NCI-H69 (cell line): ENCODE results near the gene RASEF.

Experiments
- DNase-seq: peaks from one replicate; lab custom pipeline; 2025; lab: John Stamatoyannopoulos, UW

Gene RASEF

DNA sequence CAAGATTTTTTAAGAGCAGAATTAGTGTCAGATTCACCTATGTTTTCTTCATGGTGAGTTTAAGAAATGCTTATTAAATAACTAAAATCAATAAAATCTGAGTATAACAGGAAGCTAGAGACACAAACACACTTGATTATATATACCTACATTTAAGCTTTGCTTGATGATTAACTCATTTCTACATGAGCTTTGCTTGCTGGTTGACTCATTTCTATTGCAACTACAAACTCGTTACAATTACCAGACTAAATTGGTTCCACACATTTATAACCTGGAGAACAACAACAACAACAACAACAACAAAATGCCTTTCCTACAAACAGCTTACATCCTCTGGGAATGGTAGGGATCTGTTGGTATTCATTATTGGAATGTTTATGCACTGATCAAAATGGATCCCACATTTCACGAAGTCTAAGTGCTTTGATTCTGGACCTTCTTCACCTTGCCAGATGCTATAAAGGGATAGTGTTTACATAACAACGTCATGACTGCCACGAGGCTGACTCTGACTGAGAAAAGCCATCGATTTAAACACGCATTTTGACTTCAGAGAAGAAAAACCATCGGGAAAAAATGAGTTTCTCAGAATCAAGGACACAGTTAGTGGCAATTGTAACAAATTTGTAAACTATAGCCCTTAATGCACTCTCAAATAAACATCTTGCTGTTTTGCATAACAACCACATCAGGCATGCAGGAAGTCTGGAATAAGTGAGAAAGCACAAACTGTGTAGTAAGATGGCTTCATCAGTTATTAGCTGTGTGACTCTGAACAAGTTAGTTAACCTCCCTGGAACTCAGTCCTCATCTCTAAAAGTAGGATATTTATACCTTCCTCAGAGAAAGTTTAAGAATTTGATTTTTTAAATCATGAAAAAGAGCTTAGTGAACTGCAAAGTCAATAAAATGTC is 49.8 kb downstream of the RASEF start:
- peak; percentile 72 for DNase-seq

GRCh38 chr9:83012168-83012921 is 50.6 kb downstream of the RASEF start:
- DNase-seq, result no peak

DNA sequence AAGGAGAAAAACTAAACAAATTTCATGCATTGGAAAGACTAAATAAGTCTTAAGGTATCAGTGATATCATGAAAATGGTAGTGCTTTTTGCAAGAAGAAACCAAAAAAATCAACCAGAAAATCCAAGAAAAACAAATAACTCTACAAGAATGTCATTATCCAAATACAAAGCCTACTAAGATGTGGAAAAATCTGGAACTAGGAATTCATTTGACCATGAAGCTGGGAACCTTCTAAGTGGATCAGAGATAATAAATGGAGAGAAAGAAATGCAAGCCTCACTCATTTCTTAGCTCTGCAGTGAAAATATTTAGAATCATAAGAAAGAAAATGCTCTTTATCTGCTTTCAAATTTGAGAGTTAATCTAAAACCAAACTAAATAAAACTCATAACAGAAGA is 51.3 kb downstream of the RASEF start:
- no peak for DNase-seq

DNA sequence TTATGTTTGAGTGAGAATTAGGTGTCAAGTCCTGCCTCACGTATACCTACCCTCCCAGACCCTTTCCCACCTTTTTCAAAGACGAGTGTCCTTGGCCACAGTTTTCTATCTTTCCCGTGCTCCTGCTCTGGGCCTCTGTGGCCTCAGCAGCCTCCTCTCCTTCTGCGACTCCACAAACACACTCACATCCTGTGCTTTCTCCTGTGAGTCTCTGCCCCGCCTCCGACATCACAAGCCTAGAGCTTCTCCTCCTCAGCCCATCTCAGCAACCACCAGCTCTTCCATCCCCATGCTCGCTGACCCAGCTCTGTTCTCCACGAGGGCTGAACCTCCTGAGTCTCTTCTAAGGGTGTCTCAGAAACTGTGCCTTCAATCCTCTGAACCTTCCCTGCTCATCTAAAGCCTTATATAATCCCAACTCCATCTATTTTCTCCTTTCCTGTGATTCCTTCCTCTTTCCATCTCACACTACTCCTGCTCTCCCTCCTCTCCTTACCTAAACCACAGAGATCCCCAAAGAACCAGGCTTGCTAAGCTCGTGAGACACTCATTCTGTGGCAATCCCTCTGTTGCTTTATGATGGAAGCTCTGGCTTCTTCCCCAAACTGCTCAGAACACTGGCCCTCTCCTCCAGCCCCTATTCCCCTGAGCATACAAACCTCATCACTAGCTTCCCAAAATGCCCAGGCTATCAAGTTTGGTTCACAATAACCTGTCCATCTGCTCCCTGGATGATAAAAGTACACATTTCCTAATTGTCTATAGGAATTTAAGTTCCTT is 55.2 kb downstream of the RASEF start:
- no peak for DNase-seq

GRCh38 chr9:83006378-83006777 is 56.6 kb downstream of the RASEF start:
- no peak for DNase-seq

DNA sequence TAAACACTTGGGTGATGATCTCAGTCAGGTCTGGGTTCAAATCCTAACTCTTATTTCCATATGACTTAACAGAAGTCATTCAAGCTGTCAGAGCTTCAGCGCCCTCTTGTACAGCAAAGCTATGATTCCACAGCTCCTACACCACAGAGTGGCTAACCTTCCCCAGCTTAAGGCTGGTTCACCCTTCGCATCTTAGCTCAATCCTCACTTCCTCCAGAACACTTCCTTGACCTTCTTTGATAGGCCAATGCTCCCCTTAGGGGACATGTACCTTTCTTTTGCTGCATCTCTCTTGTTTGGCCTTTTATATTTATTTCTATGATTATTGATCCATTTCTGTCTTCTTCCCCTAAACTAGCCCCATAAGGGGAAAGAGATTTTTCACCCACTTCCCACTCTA is 57.0 kb downstream of the RASEF start:
- no peak for DNase-seq

GRCh38 chr9:83005361-83005760 is 57.6 kb downstream of the RASEF start:
- DNase-seq, result no peak

- DNase-seq, result no peak
Measured at GRCh38 chr9:83002329-83002728, 60.6 kb downstream of the RASEF start.

GRCh38 chr9:83000765-83001164 is 62.2 kb downstream of the RASEF start:
- DNase-seq, result no peak

DNA sequence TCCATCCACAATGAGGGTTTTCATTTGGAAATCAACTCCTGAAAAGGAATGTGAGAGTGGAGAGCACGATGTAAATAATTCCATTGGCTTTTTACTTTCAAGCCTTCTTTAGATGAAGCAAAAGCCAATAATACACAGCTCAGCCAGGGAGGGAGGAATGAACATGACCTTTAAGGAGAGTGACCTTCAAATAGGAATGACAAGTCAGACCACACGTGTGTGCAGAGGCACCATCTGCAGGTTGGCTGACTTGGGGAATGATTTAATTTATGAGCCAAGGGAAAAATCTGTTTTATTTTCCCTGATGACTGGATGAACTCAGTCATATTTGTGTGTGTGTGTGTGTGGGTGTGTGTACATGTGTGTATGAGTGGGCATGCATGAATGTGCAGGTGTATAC is 64.5 kb downstream of the RASEF start:
- no peak for DNase-seq

DNA sequence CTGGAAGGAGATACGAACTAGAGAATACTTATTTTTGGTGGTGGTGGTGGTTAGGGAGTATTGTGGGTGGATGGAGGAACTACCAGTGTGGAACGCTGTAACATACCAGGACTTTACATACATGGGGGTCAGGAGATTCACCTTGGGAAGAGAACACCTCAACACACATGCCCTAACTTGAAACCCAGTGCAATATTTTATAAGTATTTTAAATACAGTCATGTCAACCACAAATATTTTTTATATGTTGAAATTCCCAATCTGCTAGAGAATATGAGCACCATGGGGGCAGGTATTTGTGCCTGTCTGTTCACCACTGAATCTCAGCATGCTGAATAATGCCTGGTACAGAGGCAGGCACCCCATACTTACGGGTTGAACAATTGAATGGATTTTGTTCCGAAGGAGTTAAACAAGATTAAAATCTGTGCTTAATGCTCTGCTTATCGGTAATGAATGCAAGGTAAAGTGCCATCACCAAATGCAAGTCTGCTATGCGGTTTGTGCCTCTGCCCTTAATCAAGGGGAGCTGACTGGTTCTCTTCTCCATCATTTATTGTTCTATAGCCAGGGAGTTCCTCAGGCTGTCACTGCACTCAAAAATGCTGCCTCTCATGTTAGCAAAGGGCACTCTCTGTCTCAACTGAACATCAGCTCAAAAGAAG is 65.3 kb downstream of the RASEF start:
- no peak for DNase-seq

DNA sequence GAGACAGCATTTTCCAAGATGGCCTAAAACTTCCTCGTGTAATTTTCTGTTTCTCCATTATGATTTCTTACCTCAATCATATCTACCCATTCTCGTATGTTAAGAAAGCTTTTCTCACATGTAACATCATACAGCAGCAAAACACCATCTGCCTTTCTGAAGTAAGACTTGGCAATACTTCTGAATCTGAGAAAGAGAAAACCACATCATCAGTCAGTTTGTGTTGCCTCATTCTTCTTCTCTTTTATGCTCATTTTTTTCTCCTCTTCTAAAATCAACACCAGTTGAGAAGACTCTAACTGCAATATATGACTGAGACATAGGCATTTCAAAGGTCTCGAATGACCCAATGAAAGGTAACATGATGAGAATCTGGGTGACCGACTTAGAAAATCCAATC is 66.0 kb downstream of the RASEF start:
- DNase-seq, result no peak

- no peak for DNase-seq
Measured at GRCh38 chr9:82993856-82994605, 68.9 kb downstream of the RASEF start.

DNA sequence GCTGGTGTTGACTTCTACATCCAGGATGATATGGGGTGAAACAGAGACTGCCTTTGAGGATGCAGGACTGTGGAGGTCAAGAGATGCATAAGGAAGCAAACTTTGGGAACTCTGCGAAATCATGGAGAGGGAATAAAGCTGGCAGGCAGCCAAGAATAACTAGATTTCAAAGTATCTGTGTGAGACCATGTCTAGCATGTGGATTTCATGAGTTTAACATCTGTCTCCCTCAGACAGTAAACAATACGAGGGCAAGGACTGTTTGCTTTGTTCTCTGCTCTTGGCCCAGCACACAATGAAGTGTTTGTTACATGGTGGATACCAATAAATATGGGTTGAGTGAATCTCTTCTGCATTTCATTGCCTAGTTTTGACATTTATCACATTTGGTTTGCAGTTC is 71.3 kb downstream of the RASEF start:
- DNase-seq, result peak; percentile 90

- DNase-seq, result no peak
Measured at GRCh38 chr9:82989929-82990328, 73.0 kb downstream of the RASEF start.

DNA sequence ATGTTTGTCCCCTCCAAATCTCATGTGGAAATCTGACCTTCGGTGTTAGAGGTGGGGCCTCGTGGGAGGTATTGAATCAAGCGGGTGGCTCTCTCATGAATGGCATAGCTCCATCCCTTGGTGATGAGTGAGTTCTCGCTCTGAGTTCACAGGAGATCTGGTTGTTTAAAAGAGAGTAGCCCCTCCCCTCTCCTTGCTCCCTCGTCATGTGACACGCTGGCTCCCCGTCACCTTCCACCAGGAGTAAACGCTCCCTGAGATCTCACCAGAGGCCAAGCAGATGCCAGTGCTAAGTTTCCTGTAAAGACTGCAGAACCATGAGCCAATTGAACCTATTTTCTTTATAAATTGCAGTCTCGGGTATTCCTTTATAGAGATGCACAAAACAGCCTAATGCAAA is 74.5 kb downstream of the RASEF start:
- no peak for DNase-seq

- no peak for DNase-seq
Measured at GRCh38 chr9:82987370-82988189, 75.4 kb downstream of the RASEF start.

DNA sequence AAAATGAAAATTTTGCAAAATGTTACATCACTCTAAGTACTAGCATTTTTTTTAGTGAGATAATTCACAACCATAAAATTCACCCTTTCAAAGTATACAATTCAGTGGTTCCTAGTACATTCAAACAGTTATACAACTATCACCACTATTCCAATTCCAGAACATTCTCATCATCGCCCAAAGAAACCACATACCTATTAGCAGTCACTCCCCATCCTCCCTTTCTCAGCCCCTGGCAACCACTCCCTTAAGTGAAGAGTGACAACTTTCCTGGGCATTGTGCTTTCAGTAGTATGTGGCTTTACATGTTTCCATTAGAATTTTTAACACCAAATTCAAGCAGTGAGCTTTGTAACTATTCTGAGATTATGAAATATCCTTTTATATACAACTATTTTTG is 81.4 kb downstream of the RASEF start:
- no peak for DNase-seq

- no peak for DNase-seq
Measured at GRCh38 chr9:82975176-82975575, 87.8 kb downstream of the RASEF start.

DNA sequence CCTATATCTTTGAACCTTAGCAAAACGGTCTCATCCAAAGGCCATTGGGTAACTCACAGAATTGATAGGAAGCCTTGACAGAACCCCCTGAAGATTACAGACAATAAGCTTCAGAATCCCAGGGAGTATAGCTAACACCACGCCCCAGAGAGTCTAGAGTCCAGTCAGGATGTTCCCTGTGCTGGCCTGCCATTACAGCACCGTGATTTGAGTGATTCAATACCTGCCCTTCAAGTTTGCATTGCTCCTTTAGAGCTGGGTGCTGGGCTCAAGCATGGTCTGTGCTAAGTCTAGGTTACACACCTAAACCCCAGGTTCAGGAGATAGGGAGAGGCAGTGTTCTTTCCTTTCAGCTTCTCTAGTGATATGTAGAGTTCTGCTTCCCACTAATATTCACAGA is 90.5 kb downstream of the RASEF start:
- no peak for DNase-seq
